ENCODE measurements around the gene TMEM8B.

- TF ChIP-seq CTCF (optimal IDR thresholded peaks at IDR 0.05 in 1 of 3, IDR thresholded peaks at IDR 0.05 in 1 of 3, conservative IDR thresholded peaks at IDR 0.05 in 1 of 3; ENCODE audit: extremely low read depth in 1 of 3, insufficient read depth in 2 of 3, low read length in 3 of 3) (no peak), EZH2 (IDR thresholded peaks at IDR 0.05; ENCODE audit: low read length) (no peak)
Measured at GRCh38 chr9:35783418-35783817, 45.6 kb upstream of the TMEM8B start.
